Osteocyte (in vitro differentiated cells): ENCODE data around the gene RNF225. TPM values are rescaled to one million over a fixed set of nuclear protein-coding genes. Genes with fewer than 3 reads are reported as not detected.

Experiments
- DNase-seq: peaks from one replicate; pipeline ENCODE4 v3.0.0; 2021; ENCODE audit warnings: mixed read lengths; ENCODE audit not compliant: unreplicated experiment; ENCODE audit errors: extremely low spot score
- H3K27ac Mint-ChIP-seq: one replicate; pipeline ENCODE4 v1.8.0; 2021; ENCODE audit warnings: mild to moderate bottlenecking, mixed read lengths; ENCODE audit not compliant: unreplicated experiment
- H3K27me3 Mint-ChIP-seq: one replicate; pipeline ENCODE4 v1.8.0; 2021; ENCODE audit warnings: mixed read lengths; ENCODE audit not compliant: unreplicated experiment
- H3K36me3 Mint-ChIP-seq: one replicate; pipeline ENCODE4 v1.8.0; 2021; ENCODE audit warnings: mixed read lengths; ENCODE audit not compliant: unreplicated experiment
- H3K4me1 Mint-ChIP-seq: one replicate; pipeline ENCODE4 v1.8.0; 2021; ENCODE audit warnings: mixed read lengths; ENCODE audit not compliant: unreplicated experiment
- H3K4me3 Mint-ChIP-seq: one replicate; pipeline ENCODE4 v1.8.0; 2021; ENCODE audit warnings: mild to moderate bottlenecking, moderate library complexity, mixed read lengths; ENCODE audit not compliant: unreplicated experiment
- H3K9me3 Mint-ChIP-seq: one replicate; pipeline ENCODE4 v1.8.0; 2021; ENCODE audit warnings: mixed read lengths; ENCODE audit not compliant: unreplicated experiment
- CTCF ChIP-seq: fragments of 200-600 bp; sonication (generic); IDR thresholded peaks from 2 replicates; pipeline ENCODE4 v1.5.0; 2021; ENCODE audit warnings: antibody characterized with exemption, mild to moderate bottlenecking, moderate library complexity
- total RNA-seq: library from RNA; stranded (reverse); gene quantifications from 2 replicates; pipeline ENCODE4 v1.2.1, GENCODE V29; 2021

Gene RNF225
- total RNA-seq, 1 donor from 2014 or later, result not detected

- no peak for TF ChIP-seq CTCF
- peak within 1 kb of the TSS; percentile 91 for H3K4me3 Mint-ChIP-seq
- peak; percentile 98 for DNase-seq
- no peaks in the 10 kb centered on the region for H3K9me3 Mint-ChIP-seq
- peak within 1 kb of the TSS; percentile 99 for H3K27ac Mint-ChIP-seq
- peaks cover 18% of the 10 kb centered on the region for H3K36me3 Mint-ChIP-seq
- H3K4me1 Mint-ChIP-seq, result peaks cover 38% of the 10 kb centered on the region
- no peaks in the 10 kb centered on the region for H3K27me3 Mint-ChIP-seq
Observed at GRCh38 chr19:58386576-58387337, 8.7 kb upstream of the RNF225 start, which contains the start of gene RPS5. RPS5 (plus strand) TSS chr19:58387269; CDS start chr19:58388138, 869 bp downstream.

GRCh38 chr19:58387338-58388174 is 7.9 kb upstream of the RNF225 start:
- no peaks in the 10 kb centered on the region for H3K27me3 Mint-ChIP-seq
- TF ChIP-seq CTCF, result no peak
- H3K4me3 Mint-ChIP-seq, result peak overlapping the region; percentile 91
- H3K36me3 Mint-ChIP-seq, result peaks cover 19% of the 10 kb centered on the region
- H3K27ac Mint-ChIP-seq, result peak overlapping the region; percentile 99
- no peak for DNase-seq
- no peaks in the 10 kb centered on the region for H3K9me3 Mint-ChIP-seq
- H3K4me1 Mint-ChIP-seq, result peaks cover 34% of the 10 kb centered on the region

- peak overlapping the region; percentile 91 for H3K4me3 Mint-ChIP-seq
- peaks cover 34% of the 10 kb centered on the region for H3K4me1 Mint-ChIP-seq
- H3K27me3 Mint-ChIP-seq, result no peaks in the 10 kb centered on the region
- peaks cover 24% of the 10 kb centered on the region for H3K36me3 Mint-ChIP-seq
- DNase-seq, result no peak
- TF ChIP-seq CTCF, result no peak
- no peaks in the 10 kb centered on the region for H3K9me3 Mint-ChIP-seq
- H3K27ac Mint-ChIP-seq, result peak overlapping the region; percentile 99
Observed at GRCh38 chr19:58388175-58388526, 7.3 kb upstream of the RNF225 start.

GRCh38 chr19:58392945-58393724 is 2.3 kb upstream of the RNF225 start:
- Mint-ChIP-seq H3K9me3 (no peaks in the 10 kb centered on the region), H3K4me3 (no peak overlapping the region), H3K36me3 (peaks cover 34% of the 10 kb centered on the region), H3K4me1 (peaks cover 15% of the 10 kb centered on the region), H3K27me3 (no peaks in the 10 kb centered on the region), H3K27ac (no peak overlapping the region)
- no peak for DNase-seq
- TF ChIP-seq CTCF, result no peak
